Lower leg skin (tissue), 3 donors: ENCODE data around the gene CTNNB1.

ENCODE experiments used
- POLR2A ChIP-seq, 2 donors: fragments of 450-650 bp; IDR thresholded peaks; one replicate each; pipeline ENCODE4 v1.6.1; 2016 to 2017; ENCODE audit warnings: antibody characterized with exemption in 2 of 2, mild to moderate bottlenecking in 1 of 2, moderate library complexity in 1 of 2
- TF ChIP-seq, protein P1 (sequence below), 3 donors: fragments of 450-650 bp; IDR thresholded peaks; one replicate each; pipeline ENCODE4 v1.5.1; 2016; ENCODE audit warnings: antibody characterized with exemption in 3 of 3, mild to moderate bottlenecking in 3 of 3, moderate library complexity in 2 of 3

DNA sequence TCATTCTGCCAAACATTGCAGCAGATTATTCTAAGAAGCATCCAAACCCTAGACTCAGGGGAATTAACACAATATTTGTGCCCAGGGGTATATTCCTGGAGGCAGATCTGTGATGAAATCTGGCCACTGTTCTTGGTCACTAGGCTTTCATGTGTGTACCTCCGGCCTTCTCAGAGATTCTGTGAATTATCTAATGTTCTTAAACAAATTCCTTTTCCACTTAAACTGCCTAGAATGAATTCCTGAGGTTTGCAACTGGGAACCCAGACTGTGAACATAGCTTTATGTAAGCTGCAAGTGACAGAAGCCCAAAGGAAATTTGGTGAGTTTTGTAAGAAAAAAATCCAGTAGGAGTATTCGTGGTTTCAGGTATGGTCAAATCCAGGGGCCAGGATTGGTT is 20.7 kb upstream of the CTNNB1 start:
- TF ChIP-seq, protein P1, sequence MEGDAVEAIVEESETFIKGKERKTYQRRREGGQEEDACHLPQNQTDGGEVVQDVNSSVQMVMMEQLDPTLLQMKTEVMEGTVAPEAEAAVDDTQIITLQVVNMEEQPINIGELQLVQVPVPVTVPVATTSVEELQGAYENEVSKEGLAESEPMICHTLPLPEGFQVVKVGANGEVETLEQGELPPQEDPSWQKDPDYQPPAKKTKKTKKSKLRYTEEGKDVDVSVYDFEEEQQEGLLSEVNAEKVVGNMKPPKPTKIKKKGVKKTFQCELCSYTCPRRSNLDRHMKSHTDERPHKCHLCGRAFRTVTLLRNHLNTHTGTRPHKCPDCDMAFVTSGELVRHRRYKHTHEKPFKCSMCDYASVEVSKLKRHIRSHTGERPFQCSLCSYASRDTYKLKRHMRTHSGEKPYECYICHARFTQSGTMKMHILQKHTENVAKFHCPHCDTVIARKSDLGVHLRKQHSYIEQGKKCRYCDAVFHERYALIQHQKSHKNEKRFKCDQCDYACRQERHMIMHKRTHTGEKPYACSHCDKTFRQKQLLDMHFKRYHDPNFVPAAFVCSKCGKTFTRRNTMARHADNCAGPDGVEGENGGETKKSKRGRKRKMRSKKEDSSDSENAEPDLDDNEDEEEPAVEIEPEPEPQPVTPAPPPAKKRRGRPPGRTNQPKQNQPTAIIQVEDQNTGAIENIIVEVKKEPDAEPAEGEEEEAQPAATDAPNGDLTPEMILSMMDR (IDR thresholded peaks at IDR 0.05): no peak
- TF ChIP-seq POLR2A (IDR thresholded peaks at IDR 0.05): no peak
